Type B pancreatic cell (in vitro differentiated cells): ENCODE measurements around the gene GRIK1. TPM values are rescaled to one million over a fixed set of nuclear protein-coding genes. Genes with fewer than 3 reads are reported as not detected.

Experiments used
- DNase-seq: peaks from one replicate; pipeline ENCODE4 v3.0.0; 2021; ENCODE audit warnings: mixed read lengths; ENCODE audit not compliant: unreplicated experiment; ENCODE audit errors: extremely low spot score
- H3K27ac Mint-ChIP-seq: 2 replicates; pipeline ENCODE4 v1.8.0; 2021; ENCODE audit warnings: mild to moderate bottlenecking, mixed read lengths
- H3K27me3 Mint-ChIP-seq: 2 replicates; pipeline ENCODE4 v1.8.0; 2021; ENCODE audit warnings: mixed read lengths
- H3K36me3 Mint-ChIP-seq: 2 replicates; pipeline ENCODE4 v1.8.0; 2021; ENCODE audit warnings: mixed read lengths
- H3K4me1 Mint-ChIP-seq: one replicate; pipeline ENCODE4 v1.8.0; 2021; ENCODE audit warnings: mixed read lengths; ENCODE audit not compliant: unreplicated experiment
- H3K4me3 Mint-ChIP-seq: 2 replicates; pipeline ENCODE4 v1.8.0; 2021; ENCODE audit warnings: mild to moderate bottlenecking, mixed read lengths
- H3K9me3 Mint-ChIP-seq: 2 replicates; pipeline ENCODE4 v1.8.0; 2021; ENCODE audit warnings: mixed read lengths
- CTCF ChIP-seq: fragments of 200-600 bp; sonication (generic); conservative IDR thresholded peaks from 2 replicates; pipeline ENCODE4 v1.5.0; 2021; ENCODE audit warnings: antibody characterized with exemption, mild to moderate bottlenecking
- total RNA-seq: library from RNA; stranded (reverse); gene quantifications from 2 replicates; pipeline ENCODE4 v1.2.1, GENCODE V29; 2021; ENCODE audit warnings: low replicate concordance

GRIK1 gene
- total RNA-seq, 1 donor from 2014 or later, result 6.1 TPM

GRCh38 chr21:29696937-29697336 lies 242.9 kb downstream of the GRIK1 start:
- Mint-ChIP-seq H3K4me1 (no peaks in the 10 kb centered on the region), H3K4me3 (no peak overlapping the region), H3K9me3 (peaks cover 9% of the 10 kb centered on the region), H3K27ac (no peak overlapping the region), H3K27me3 (no peaks in the 10 kb centered on the region), H3K36me3 (no peaks in the 10 kb centered on the region)
- TF ChIP-seq CTCF, result no peak
- no peak for DNase-seq

GRCh38 chr21:29691616-29692491 lies 247.9 kb downstream of the GRIK1 start:
- Mint-ChIP-seq H3K36me3 (no peaks in the 10 kb centered on the region), H3K9me3 (no peaks in the 10 kb centered on the region), H3K4me3 (no peak overlapping the region), H3K27ac (no peak overlapping the region), H3K27me3 (no peaks in the 10 kb centered on the region), H3K4me1 (no peaks in the 10 kb centered on the region)
- TF ChIP-seq CTCF, result no peak
- DNase-seq, result no peak

- H3K36me3 Mint-ChIP-seq, result no peaks in the 10 kb centered on the region
- no peak for DNase-seq
- no peak for TF ChIP-seq CTCF
- H3K4me1 Mint-ChIP-seq, result no peaks in the 10 kb centered on the region
- H3K27me3 Mint-ChIP-seq, result no peaks in the 10 kb centered on the region
- no peak overlapping the region for H3K4me3 Mint-ChIP-seq
- no peak overlapping the region for H3K27ac Mint-ChIP-seq
- no peaks in the 10 kb centered on the region for H3K9me3 Mint-ChIP-seq
Observed at GRCh38 chr21:29689753-29690152, 250.0 kb downstream of the GRIK1 start.

GRCh38 chr21:29684106-29684505 lies 255.7 kb downstream of the GRIK1 start:
- no peak for TF ChIP-seq CTCF
- Mint-ChIP-seq H3K27me3 (no peaks in the 10 kb centered on the region), H3K9me3 (no peaks in the 10 kb centered on the region), H3K4me3 (no peak overlapping the region), H3K27ac (no peak overlapping the region), H3K36me3 (no peaks in the 10 kb centered on the region), H3K4me1 (no peaks in the 10 kb centered on the region)
- DNase-seq, result no peak

GRCh38 chr21:29682800-29683199 lies 257.0 kb downstream of the GRIK1 start:
- DNase-seq, result no peak
- TF ChIP-seq CTCF, result no peak
- no peak overlapping the region for H3K4me3 Mint-ChIP-seq
- H3K36me3 Mint-ChIP-seq, result no peaks in the 10 kb centered on the region
- no peaks in the 10 kb centered on the region for H3K9me3 Mint-ChIP-seq
- H3K27me3 Mint-ChIP-seq, result no peaks in the 10 kb centered on the region
- no peaks in the 10 kb centered on the region for H3K4me1 Mint-ChIP-seq
- no peak overlapping the region for H3K27ac Mint-ChIP-seq
